22Rv1 (cell line): ENCODE data around the gene TUBD1.

Experiments used
- ZFX ChIP-seq: fragments of 450-650 bp; IDR thresholded peaks from 2 replicates; pipeline ENCODE4 v1.6.1; 2017; ENCODE audit warnings: antibody characterized with exemption, borderline replicate concordance
- TF ChIP-seq, protein P1 (sequence below): fragments of 450-650 bp; IDR thresholded peaks from 2 replicates; pipeline ENCODE4 v1.5.1; 2017; ENCODE audit warnings: mild to moderate bottlenecking

- TF ChIP-seq, protein P1, sequence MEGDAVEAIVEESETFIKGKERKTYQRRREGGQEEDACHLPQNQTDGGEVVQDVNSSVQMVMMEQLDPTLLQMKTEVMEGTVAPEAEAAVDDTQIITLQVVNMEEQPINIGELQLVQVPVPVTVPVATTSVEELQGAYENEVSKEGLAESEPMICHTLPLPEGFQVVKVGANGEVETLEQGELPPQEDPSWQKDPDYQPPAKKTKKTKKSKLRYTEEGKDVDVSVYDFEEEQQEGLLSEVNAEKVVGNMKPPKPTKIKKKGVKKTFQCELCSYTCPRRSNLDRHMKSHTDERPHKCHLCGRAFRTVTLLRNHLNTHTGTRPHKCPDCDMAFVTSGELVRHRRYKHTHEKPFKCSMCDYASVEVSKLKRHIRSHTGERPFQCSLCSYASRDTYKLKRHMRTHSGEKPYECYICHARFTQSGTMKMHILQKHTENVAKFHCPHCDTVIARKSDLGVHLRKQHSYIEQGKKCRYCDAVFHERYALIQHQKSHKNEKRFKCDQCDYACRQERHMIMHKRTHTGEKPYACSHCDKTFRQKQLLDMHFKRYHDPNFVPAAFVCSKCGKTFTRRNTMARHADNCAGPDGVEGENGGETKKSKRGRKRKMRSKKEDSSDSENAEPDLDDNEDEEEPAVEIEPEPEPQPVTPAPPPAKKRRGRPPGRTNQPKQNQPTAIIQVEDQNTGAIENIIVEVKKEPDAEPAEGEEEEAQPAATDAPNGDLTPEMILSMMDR, result no peak
- no peak for TF ChIP-seq ZFX
These were observed 16.6 kb downstream of the TUBD1 start for GRCh38 chr17:59876107-59876506.
